Fibroblast of gingiva (primary cell): ENCODE results near the gene DENND2A.
"Not testable (repeated sequence)": the region's sequence is repeated elsewhere in the genome, so short reads cannot be mapped to it uniquely, and the experiment has no call there.

ENCODE experiments used
- DNase-seq: peaks from one replicate; pipeline ENCODE4 v3.0.0-alpha.2; 2011; ENCODE audit warnings: low read depth

Gene DENND2A

GRCh38 chr7:140587243-140587642, 53.4 kb downstream of the DENND2A start:
- no peak for DNase-seq

- no peak for DNase-seq
Measured at GRCh38 chr7:140586516-140586915, 54.1 kb downstream of the DENND2A start.

GRCh38 chr7:140585333-140585732, 55.3 kb downstream of the DENND2A start:
- DNase-seq, result no peak

- DNase-seq, result no peak
Measured at GRCh38 chr7:140584195-140584851, 56.3 kb downstream of the DENND2A start.

- no peak for DNase-seq
Measured at GRCh38 chr7:140581411-140581810, 59.2 kb downstream of the DENND2A start.

- DNase-seq, result no peak
Measured at GRCh38 chr7:140577651-140578050, 63.0 kb downstream of the DENND2A start.

- no peak for DNase-seq
Measured at GRCh38 chr7:140576589-140576988, 64.0 kb downstream of the DENND2A start.

- DNase-seq, result peak; percentile 25
Measured at GRCh38 chr7:140571538-140572122, 69.0 kb downstream of the DENND2A start.

GRCh38 chr7:140570120-140570519, 70.5 kb downstream of the DENND2A start:
- no peak for DNase-seq

- DNase-seq, result no peak
Measured at GRCh38 chr7:140568021-140568813, 72.4 kb downstream of the DENND2A start.

GRCh38 chr7:140566186-140566585, 74.4 kb downstream of the DENND2A start:
- peak; percentile 15 for DNase-seq

- DNase-seq, result not testable (repeated sequence)
Measured at GRCh38 chr7:140565761-140566160, 74.9 kb downstream of the DENND2A start.

- peak; percentile 29 for DNase-seq
Measured at GRCh38 chr7:140564643-140565042, 76.0 kb downstream of the DENND2A start.

GRCh38 chr7:140562926-140563481, 77.6 kb downstream of the DENND2A start:
- no peak for DNase-seq

GRCh38 chr7:140559410-140559809, 81.2 kb downstream of the DENND2A start:
- DNase-seq, result no peak

- DNase-seq, result no peak
Measured at GRCh38 chr7:140557809-140558518, 82.6 kb downstream of the DENND2A start.

GRCh38 chr7:140557069-140557468, 83.5 kb downstream of the DENND2A start:
- DNase-seq, result no peak

- DNase-seq, result not testable (repeated sequence)
Measured at GRCh38 chr7:140553236-140553635, 87.4 kb downstream of the DENND2A start.

- no peak for DNase-seq
Measured at GRCh38 chr7:140552240-140552679, 88.4 kb downstream of the DENND2A start.

GRCh38 chr7:140551355-140552239, 89.0 kb downstream of the DENND2A start:
- DNase-seq, result no peak

GRCh38 chr7:140546947-140547346, 93.7 kb downstream of the DENND2A start:
- no peak for DNase-seq
